GM12873 (cell line): ENCODE measurements around the gene HYPK.
A peak's percentile ranks its signal among the peaks of the same experiment; 100 is the strongest.

Source experiments
- TF ChIP-seq, protein P1 (sequence below): IDR thresholded peaks from 2 replicates; pipeline ENCODE4 v1.5.1; 2012; ENCODE audit warnings: low read depth, mild to moderate bottlenecking, moderate library complexity, low read length, control low read depth; ENCODE audit not compliant: insufficient read depth; ENCODE audit errors: missing control alignments

Gene HYPK, protein sequence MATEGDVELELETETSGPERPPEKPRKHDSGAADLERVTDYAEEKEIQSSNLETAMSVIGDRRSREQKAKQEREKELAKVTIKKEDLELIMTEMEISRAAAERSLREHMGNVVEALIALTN

DNA sequence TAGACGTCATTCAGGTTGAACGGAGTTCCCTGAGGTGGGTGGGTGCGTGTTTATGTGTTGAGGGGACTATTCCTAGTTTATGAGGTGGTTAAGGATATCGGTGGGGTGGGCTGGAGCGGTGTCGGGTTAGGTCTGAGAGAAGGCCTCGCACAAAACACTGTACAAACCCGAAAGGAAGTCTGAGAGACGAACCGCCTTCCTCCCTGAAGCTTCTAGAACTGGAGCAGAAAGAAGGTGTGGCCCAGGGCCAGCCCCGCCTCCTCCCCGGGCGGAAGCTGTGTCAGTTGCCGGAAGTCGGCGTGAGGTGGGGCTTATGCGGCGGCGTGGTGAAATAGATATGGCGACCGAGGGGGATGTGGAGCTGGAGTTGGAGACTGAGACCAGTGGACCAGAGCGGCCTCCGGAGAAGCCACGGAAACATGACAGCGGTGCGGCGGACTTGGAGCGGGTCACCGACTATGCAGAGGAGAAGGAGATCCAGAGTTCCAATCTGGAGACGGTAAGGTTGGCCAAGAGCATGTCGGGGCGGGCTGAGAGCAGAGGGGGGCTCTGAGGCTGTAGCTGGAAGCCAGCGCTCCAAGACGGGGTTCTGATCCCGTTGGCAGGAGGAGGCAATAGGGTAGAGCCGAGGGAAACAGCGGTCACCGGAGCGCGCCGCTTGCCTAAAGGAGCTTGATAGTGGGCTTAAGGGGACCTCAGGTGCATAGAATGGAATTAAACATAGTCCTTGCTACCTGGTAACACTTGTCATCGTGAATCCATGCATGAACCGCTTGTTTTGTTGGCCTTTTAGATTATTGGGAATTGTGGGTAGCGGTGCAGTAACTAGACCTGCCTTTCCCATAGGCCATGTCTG lies at the start of gene HYPK:
HYPK (plus strand) TSS at position 314 of the 856 bp plus-strand sequence; CDS start at position 338, 24 bp downstream.
- TF ChIP-seq, protein P1, sequence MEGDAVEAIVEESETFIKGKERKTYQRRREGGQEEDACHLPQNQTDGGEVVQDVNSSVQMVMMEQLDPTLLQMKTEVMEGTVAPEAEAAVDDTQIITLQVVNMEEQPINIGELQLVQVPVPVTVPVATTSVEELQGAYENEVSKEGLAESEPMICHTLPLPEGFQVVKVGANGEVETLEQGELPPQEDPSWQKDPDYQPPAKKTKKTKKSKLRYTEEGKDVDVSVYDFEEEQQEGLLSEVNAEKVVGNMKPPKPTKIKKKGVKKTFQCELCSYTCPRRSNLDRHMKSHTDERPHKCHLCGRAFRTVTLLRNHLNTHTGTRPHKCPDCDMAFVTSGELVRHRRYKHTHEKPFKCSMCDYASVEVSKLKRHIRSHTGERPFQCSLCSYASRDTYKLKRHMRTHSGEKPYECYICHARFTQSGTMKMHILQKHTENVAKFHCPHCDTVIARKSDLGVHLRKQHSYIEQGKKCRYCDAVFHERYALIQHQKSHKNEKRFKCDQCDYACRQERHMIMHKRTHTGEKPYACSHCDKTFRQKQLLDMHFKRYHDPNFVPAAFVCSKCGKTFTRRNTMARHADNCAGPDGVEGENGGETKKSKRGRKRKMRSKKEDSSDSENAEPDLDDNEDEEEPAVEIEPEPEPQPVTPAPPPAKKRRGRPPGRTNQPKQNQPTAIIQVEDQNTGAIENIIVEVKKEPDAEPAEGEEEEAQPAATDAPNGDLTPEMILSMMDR = no peak

DNA sequence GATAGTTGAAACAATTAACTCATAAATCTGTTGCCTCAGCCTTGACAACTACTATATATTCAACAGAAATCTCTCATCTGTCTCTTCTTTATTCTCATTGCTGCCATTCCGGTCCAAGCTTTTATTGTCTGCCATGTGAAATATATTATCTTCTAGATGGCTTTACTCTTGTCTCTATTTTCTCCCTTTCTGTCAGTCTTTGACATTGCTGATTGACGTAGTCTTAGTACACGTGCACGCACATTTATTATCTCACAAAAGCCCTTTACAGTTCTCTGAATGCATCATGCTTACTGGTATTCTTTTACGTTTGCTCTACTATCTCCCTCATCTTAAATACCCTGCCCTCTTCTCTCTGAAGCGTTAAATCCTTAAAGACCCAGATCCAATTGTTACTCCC lies 48.5 kb upstream of the HYPK start:
- TF ChIP-seq, protein P1 = no peak

DNA sequence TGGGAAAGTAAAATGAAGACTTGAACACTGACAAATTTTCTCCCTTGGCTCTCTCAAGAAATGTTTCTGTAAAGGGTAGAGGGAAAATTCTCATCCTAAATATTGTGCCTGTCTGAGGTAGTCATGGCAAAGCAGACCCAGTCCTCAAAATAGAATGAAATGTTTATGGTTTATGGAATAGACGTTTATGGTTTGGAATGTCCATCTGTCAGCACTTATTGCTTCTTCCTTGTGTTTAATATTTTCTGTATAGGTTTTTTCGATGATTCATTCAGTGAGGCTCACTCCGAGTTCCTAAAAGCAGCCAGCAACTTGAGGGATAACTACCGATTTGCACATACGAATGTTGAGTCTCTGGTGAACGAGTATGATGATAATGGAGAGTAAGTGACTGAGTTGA lies 37.6 kb upstream of the HYPK start:
- TF ChIP-seq, protein P1 = no peak

DNA sequence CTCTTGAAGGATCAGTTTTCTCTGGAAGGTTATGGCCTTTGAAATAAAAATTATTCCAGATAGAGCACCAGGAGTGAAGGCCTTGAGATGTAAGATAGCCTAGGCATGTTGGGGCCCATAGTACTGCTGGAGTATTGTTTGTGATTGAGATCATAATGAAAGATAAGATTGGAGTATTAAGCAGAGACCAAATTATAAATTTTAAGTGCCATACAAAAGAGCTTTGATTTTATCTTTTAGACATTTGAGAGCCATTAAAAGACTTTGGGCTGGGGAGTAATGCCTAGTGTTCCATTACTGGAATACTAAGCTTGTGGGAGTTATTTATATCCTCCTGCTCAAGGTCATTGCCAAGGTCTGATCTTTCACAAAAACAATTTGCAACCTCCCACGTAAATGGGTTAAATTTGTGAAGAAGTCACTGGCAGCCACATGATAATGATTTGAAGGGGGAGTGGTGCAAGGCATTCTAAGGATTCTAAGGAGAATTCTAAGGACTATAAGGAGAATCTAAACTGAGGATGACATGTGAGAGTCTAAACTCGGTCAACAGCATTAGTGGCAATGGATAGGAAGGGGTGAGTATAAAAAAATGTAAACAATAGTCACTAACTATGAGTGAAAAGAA lies 36.5 kb upstream of the HYPK start:
- TF ChIP-seq, protein P1 = no peak

DNA sequence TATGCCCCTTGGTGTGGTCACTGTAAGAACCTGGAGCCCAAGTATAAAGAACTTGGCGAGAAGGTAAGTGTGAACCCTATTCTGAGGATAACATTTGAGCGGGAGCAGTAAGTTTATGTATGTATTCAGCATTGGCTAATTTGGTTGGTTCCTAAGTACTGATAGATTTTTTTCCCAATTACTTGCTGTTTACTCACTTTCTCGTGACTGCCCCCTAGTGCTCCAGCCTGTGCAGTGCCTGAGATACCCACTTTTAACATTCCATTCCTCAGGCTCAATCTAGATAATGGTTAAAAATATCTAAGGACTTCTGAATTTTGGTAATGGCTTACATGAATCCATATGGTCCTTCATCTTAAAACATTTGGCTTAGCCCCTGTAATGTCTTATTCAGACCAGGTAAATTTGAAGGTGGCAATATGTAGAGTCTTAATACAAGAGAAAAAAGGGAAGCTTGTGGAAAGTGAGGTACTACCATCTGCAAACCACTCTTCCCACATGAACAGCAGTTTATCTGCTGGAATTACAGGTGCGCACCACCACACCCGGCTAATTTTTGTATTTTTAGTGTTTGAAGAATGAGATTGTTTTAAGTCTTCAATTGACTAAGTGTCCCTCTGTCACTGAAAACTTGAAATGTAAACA lies 30.7 kb upstream of the HYPK start:
- TF ChIP-seq, protein P1 = peak; percentile 86

DNA sequence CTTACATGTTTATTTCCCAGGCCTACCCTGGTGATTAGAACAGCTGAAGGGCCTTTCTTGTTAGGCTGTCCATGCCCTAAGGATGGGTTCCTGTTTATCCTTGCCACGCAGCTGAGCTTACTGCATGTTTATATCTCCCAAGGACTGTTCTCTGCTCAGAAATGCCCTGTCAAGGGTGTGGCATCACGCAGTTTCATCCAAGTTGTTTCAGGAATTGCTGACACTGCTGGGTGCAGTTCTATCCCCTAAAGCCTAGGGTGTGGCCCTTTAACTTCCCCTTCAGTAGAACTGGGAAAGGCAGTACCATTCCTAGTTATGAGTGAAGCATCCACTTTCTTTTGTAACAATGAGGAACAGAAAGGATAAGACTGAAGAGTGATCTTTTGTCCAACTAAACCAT lies 28.6 kb upstream of the HYPK start:
- TF ChIP-seq, protein P1 = no peak

DNA sequence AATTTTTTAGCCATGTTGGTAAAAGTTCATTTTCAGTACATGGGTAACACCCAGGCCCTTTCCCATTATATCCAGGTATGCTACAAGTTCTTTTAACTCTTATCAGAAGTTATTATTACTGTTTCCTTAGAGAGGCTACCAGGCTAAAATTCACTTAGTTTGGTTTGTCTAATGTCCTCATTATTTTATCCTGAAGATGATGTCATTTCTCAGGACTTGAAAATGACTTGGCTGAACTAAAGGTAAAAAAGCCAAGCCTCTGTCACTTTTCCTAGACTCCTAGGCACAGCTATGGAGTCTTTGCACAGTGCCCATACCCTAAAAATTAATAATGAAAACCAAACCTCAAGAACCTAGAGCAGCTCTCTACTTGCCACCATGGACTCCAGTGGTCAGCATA lies 27.8 kb upstream of the HYPK start:
- TF ChIP-seq, protein P1 = no peak
